ENCODE results near the gene TRIM48.
"Not testable (repeated sequence)": the region's sequence is repeated elsewhere in the genome, so short reads cannot be mapped to it uniquely, and the experiment has no call there.

Gene TRIM48, protein sequence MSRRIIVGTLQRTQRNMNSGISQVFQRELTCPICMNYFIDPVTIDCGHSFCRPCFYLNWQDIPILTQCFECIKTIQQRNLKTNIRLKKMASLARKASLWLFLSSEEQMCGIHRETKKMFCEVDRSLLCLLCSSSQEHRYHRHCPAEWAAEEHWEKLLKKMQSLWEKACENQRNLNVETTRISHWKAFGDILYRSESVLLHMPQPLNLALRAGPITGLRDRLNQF

DNA sequence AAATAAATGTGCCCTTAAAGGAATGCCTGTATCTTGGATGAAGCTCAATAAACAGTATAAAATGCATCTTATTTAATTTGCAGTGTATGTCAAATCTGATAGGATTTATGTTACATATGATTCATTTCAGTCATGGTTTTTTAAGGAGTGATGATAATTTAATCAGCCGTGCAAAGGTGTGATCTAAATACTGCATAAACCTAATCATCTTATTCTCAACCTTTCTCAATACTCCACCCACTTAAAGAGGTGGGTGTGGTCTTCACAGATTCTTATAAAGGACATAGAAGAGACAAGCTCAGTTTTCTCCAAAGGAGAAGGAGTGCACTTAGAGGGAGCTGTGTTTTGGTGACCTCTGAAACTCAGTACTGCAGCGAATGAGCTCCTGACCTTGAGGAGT, at the start of gene TRIM48:
Gene TRIM48, plus strand, starts transcription at position 301 of the 400 bp plus-strand sequence. CDS start 113 bp downstream, outside the sequence.
- not testable (repeated sequence) for DNase-seq

DNA sequence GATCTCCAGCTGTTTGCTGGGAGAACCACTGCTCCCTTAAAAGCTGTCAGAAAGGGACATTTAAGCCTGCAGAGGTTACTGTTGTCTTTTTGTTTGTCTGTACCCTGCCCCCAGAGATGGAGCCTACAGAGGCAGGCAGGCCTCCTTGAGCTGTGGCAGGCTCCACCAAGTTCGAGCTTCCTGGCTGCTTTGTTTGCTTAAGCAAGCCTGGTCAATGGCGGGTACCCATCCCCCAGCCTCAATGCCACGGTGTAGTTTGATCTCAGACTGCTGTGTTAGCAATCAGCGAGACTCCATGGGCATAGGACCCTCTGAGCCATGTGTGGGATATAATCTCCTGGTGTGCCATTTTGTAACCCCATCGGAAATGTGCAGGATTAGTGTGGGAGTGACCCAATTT, 23.6 kb upstream of the TRIM48 start:
- not testable (repeated sequence) for DNase-seq

DNA sequence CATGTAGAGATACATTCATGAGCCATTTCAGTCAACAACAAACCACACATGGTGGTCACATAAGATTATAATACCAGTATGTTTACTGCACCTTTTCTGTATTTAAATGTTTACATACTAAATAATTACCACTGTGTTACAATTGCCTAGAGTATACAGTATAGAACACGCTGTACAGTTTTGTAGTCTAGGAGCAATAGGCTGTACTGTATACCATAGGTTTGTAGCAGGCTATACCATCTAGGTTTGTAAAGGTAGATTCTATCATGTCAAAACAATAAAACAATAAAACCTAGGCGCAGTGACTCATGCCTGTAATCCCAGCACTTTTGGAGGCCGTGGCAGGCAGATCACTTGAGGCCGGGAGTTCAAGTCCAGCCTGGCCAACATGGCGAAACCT, 1.1 kb downstream of the TRIM48 start:
- DNase-seq: no peak

Measured in GDM1 (cell line).